Measurements from ENCODE around the gene CARMIL1. TPM values are rescaled to one million over a fixed set of nuclear protein-coding genes. Genes with fewer than 3 reads are reported as not detected.

CARMIL1 gene
- total and polyA plus RNA-seq, 2 of the 8 experiments (the other 6 are each of a cell fraction or from before 2014, with no cell fraction given), result 20.3 to 40.4 TPM

DNA sequence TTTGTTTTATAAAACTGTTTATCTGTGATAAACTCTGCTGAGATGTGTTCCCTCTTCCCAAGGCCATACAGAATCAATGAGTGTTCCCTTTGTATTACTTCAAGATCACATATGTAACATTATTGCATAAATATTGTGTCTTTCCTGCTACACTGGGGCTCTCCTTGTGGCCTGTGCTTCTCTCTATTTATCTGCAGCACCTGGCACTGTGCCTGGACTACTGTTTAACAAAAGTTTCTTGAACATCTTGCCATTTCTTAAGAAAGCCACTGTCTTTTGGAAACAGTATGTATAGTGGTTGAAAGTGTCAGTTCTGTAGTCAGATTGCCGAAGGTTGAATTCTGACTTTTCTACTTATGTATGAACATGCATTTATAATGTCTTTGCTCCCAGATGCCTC lies 203.8 kb downstream of the CARMIL1 start:
- H2BK20ac ChIP-seq (ENCODE audit: low read length), result no peak overlapping the region
- FAIRE-seq (no peak), DNase-seq (ENCODE audit: low read depth in 1 of 2, low spot score in 2 of 2) (no peak)
- H2BK120ac ChIP-seq (replicated peaks; ENCODE audit: low read depth, low read length), result no peak overlapping the region
- H3K18ac ChIP-seq (ENCODE audit: extremely low read depth, low read length), result no peak overlapping the region
- no peaks in the 10 kb centered on the region for H3K27me3 ChIP-seq (replicated peaks in 1 of 4; ENCODE audit: control insufficient read depth in 3 of 4, extremely low read depth in 1 of 4, insufficient read depth in 3 of 4, low read length in 3 of 4)
- no peak overlapping the region for H3K23ac ChIP-seq (ENCODE audit: insufficient read length)
- no peak overlapping the region for H2AK5ac ChIP-seq (ENCODE audit: low read depth, low read length)
- no peak overlapping the region for H3K27ac ChIP-seq (ENCODE audit: low read depth, low read length)
- H3K4me2 ChIP-seq (ENCODE audit: insufficient read depth in 1 of 2, low read depth in 2 of 2, low read length in 2 of 2), result no peak overlapping the region
- H3K14ac ChIP-seq (ENCODE audit: insufficient read length), result no peak overlapping the region
- H3K36me3 ChIP-seq (ENCODE audit: control insufficient read depth in 2 of 4, insufficient read depth in 4 of 4, low read length in 3 of 4), result peaks cover 0 to 5% (median 1%) of the 10 kb centered on the region in 4 experiments; a peak in 3 of 8 replicates
- TF ChIP-seq ASH2L (IDR thresholded peaks at IDR 0.05; ENCODE audit: low read length) (no peak), HDAC6 (IDR thresholded peaks at IDR 0.05; ENCODE audit: low read depth, low read length) (no peak), RXRA (IDR thresholded peaks at IDR 0.05; ENCODE audit: insufficient read depth, low read depth, low read length) (no peak), SP2 (IDR thresholded peaks at IDR 0.05; ENCODE audit: low read length) (no peak)
- H3K56ac ChIP-seq (replicated peaks; ENCODE audit: insufficient read length, low read depth, low read length), result no peak overlapping the region
- no peak overlapping the region for H2AFZ ChIP-seq (ENCODE audit: low read length)
- H3K4me3 ChIP-seq (ENCODE audit: extremely low read depth in 1 of 4, insufficient read depth in 2 of 4, low read depth in 3 of 4, low read length in 4 of 4), result no peak overlapping the region
- H3K79me1 ChIP-seq (ENCODE audit: low read depth, low read length), result no peaks in the 10 kb centered on the region
- H4K5ac ChIP-seq (ENCODE audit: insufficient read length, low read depth, low read length), result no peak overlapping the region
- no peaks in the 10 kb centered on the region for H3K79me2 ChIP-seq (ENCODE audit: control insufficient read depth in 1 of 2, insufficient read depth in 2 of 2, low read length in 2 of 2)
- no peak overlapping the region for H4K8ac ChIP-seq (ENCODE audit: extremely low read depth, insufficient read depth, low read length)
- H3K9me3 ChIP-seq (ENCODE audit: insufficient read depth in 2 of 2, low read depth in 1 of 2, low read length in 1 of 2), result no peaks in the 10 kb centered on the region
- H3K23me2 ChIP-seq (ENCODE audit: low read depth, low read length), result no peaks in the 10 kb centered on the region
- no peak overlapping the region for H2BK5ac ChIP-seq (ENCODE audit: low read depth, low read length)
- no peak overlapping the region for H3K4ac ChIP-seq (replicated peaks; ENCODE audit: insufficient read length, low read depth, low read length)
- H2BK15ac ChIP-seq (ENCODE audit: low read length), result no peak overlapping the region
- WGBS, 2 experiments (ENCODE audit: extremely low coverage in 1 of 2, insufficient coverage in 1 of 2, insufficient read length in 1 of 2, insufficient replicate concordance in 2 of 2, low coverage in 1 of 2, low lambda C conversion rate in 2 of 2, missing lambda C conversion rate in 1 of 2), result 100% methylated on average over 1 of the region's 1 CpG; no CpG with 5 or more reads in 1 of the 2 experiments
- no peaks in the 10 kb centered on the region for H4K20me1 ChIP-seq (replicated peaks in 1 of 2; ENCODE audit: control insufficient read depth in 1 of 2, insufficient read depth in 2 of 2, low read length in 2 of 2)
- no peaks in the 10 kb centered on the region for H3K4me1 ChIP-seq (replicated peaks in 1 of 4; ENCODE audit: control insufficient read depth in 3 of 4, insufficient read depth in 4 of 4, low read length in 3 of 4)
- ChIA-PET CTCF (ENCODE audit: partially characterized antibody) (interaction anchor here (1.5 kb wide), 1 partner anchor 10 kb away, joined by 6 read pairs; no protein-coding TSS in a partner anchor), POLR2A (ENCODE audit: partially characterized antibody) (no interaction called here)
- no peak overlapping the region for H3K9ac ChIP-seq (replicated peaks in 1 of 4; ENCODE audit: extremely low read depth in 1 of 4, low read depth in 3 of 4, low read length in 3 of 4)
- no peak overlapping the region for H2BK12ac ChIP-seq (ENCODE audit: low read depth, low read length)
- H4K91ac ChIP-seq (replicated peaks; ENCODE audit: insufficient read length, low read length), result no peak overlapping the region

All from H1 (cell line).